Measurements from ENCODE around the gene WWOX.

Gene WWOX

GRCh38 chr16:79067600-79067999, 968.1 kb downstream of the WWOX start:
- DNase-seq (ENCODE audit: low read depth), result no peak

GRCh38 chr16:79069121-79069520, 969.7 kb downstream of the WWOX start:
- no peak for DNase-seq (ENCODE audit: low read depth)

GRCh38 chr16:79069633-79070032, 970.2 kb downstream of the WWOX start:
- no peak for DNase-seq (ENCODE audit: low read depth)

DNA sequence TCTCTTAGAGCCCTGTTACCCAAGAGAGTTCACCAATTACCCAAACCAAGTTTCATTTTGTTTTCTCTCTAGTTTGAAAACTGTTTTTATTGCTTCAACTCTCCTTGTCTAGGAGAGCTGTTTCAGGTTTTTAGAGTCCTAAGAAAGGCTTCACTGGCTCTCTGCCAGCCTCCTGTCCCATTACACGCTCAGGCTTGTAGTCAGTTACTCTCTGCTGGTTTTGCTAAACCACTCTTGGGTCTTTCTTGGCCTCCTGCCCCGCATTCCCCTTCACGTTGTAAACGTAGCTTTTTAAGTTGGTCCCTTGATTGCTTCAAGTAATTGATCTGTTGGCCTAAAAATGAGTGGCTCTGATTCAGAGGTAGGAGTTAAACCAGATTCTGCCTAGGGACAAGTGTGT, 972.0 kb downstream of the WWOX start:
- no peak for DNase-seq (ENCODE audit: low read depth)

- DNase-seq (ENCODE audit: low read depth), result no peak
These were observed 973.1 kb downstream of the WWOX start for GRCh38 chr16:79072517-79072916.

DNA sequence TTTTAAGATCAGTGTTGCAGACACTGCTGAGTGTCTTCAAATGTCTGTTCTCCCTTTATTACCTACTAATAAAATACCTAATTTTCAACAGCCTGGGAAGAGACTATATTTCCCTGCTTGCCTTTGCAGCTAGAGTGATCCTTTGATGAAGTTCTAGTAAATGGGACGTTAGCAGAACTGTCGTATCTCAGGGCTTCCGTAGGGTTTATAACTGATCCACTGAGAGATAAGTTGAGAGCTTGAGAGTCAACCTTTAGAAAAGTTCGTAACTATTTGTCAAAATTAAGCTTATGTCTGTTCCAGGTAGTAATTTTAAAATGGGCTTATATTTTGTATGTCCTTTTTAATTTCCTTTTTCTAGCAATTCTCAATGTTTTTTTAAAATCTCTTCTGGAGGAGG, 974.1 kb downstream of the WWOX start:
- DNase-seq (ENCODE audit: low read depth), result no peak

GRCh38 chr16:79074541-79074940, 975.1 kb downstream of the WWOX start:
- DNase-seq (ENCODE audit: low read depth), result no peak

DNA sequence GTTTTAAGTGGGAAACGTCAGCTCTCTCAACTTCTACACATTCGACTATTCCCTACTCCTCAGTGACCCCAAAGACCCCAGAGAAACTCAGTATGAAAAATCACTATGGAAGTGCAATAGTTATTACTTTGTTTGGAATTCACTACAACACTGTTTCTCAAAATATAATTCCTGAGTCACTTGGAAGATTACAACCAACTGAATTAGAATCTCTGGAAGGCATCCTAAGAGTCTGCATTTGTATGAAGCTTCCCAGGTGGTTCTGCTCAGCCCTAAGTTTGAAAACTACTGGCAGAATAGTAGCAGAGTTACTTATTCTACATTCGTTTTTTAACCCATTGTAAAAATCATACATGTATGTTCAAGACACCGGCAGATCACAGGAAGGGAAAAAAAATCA, 975.5 kb downstream of the WWOX start:
- no peak for DNase-seq (ENCODE audit: low read depth)

- no peak for DNase-seq (ENCODE audit: low read depth)
These were observed 976.8 kb downstream of the WWOX start for GRCh38 chr16:79076047-79076767.

DNA sequence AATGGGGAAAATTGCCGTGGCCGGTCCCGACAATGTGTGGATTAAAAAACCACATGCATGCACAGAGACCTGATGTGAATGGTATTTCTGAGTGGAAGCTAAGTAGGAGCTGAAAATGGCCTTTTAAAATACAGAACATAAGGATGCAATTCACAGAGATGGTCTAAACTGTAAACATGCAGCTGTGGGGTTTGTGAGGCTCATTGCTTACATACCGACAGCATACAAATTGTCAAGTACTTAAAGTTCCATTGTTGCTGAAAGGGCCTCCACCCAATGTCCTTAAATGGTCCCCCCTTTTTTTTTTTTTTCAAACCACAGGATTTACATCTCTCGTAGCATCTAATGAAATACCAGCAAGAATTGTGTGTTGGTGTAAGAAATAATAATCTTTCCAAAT, 977.9 kb downstream of the WWOX start:
- DNase-seq (ENCODE audit: low read depth), result no peak

DNA sequence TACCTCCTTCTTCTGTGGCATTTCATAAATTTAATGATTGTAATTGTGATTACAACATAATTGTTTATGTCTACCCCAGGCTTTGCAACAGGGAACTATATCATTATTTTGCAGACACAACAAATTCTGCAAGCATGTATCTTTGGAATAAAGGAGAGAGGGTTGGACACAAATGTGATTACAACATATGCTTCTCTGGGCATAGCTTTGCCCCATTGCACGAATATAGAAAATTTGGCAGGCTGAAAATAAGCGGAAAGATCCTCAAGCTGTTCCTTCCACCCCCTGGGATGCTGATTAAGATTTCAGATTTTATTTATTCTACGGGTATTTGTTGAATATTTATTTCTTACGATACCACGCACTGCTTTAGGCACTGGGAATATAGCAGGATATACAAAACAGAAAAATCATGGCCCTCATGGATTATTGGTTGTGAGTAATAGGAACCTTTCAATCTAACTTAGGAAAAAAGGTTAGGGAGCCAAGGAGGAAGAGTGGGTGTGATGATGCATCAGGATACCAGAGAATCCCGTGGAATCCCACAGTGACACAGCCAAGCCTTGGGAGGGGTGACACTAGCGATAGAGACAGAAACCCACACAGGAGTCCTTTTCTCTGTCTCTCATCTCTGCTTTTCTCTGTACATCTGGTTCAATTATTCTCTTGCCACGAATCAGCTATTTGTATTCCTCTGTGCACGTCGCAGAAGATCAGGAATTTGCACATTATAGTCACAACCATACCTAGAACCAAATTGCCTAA, 980.4 kb downstream of the WWOX start:
- no peak for DNase-seq (ENCODE audit: low read depth)

DNA sequence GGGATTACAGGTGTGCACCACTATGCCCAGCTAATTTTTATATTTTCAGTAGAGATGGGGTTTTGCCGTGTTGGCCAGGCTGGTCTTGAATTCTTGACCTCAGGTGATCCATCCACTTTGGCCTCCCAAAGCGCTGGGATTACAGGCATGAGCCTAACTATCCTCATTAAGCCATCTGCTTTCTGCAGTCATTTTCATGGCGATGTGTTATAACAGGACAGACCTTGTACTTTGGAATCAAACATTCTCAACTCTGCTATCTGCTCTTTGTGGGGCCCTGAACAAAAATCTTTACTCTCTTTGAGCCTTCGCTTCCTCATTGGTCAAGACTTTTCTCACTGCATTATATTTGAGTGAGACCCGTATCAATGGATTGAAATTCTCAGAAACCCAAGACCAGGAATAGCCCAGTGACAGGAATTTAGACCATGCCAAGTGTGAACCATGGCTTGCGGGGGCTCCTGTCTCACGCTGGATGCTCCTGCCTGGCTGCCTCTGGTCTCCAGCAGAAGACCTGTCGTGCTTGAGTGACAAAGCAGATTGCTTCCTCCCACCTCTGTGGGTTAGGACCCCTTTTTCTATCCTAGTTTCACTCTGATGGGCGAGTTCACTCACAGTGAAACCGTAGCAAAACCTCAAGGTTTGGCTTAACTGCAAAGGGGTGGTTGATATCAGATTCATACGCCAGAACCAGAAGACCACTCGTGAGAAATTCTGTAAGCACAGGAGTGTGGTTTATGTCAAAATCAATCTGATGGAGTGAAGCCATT, 982.0 kb downstream of the WWOX start:
- DNase-seq (ENCODE audit: low read depth), result no peak

DNA sequence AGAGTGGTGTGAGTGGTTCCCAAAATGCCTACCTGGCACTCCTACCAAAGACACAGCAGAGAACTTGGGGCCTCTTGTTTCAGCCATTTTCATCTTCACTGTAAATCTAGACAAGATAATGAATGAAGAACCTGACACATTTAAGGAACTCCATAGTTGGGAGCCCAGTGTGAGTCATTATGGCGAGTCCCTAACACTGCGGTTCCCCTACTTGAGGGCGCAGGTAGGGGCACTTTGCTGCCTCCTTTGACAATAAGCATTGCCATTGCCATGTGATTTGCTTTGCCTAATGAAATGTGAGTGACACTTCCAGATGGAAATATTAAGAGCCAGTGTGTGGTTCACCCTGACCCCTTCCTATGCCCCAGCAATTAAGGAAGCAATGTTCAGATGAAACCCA, 983.5 kb downstream of the WWOX start:
- no peak for DNase-seq (ENCODE audit: low read depth)

DNA sequence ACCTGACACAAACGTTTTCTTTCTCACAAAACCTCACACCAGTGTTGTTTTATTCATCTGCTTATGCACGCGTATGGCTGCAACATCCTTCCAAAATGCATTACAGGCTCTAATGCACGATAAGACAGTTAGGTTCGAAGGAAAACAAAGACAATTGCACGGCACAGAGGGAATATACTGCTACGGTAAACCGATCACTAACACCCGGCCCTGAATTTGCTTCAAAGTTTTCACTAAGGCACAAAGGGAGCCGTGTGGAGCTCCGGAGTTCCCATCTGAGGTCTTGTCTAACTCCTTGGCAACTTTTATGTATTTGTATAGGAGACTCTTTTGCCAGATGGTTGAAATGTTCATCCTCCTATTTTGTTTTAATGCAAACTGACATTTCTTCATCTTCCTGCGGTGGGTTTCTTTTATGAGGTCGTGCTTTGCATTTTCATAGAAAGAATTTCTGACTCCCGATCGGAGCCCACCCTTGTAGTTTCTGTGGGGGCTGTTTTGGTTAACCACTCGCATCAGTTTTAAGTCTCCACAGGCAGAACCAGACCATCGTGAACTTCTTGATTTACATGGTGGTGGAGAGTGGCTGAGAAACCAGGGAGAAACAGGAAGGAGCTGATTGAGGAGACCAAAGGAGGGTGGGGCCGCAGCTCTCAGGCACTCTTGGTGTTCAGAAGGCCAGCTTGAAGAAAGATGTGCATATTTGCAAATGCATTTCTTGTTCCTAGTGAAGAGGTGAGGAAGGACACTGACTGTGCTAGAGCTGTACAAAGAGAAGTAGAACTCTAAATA, 984.2 kb downstream of the WWOX start:
- no peak for DNase-seq (ENCODE audit: low read depth)

DNA sequence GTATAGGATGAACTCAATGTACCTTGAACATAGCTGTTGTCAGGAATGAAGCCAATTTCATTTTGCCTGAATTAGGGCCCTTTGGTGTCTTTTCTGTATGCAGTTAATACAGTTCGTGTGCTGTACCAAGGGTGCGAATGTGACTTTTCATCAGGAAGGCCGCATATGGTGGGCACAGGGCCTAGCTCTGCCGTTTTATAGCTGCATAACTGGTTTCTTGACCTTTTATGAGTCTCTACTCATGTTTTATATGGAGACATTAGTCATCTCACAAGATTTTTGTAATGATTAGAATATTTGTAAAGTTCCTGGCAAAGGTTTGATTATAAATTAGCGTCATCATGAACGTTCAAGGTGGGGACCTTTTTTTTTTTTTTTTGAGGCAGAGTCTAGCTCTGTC, 989.5 kb downstream of the WWOX start:
- no peak for DNase-seq (ENCODE audit: low read depth)

DNA sequence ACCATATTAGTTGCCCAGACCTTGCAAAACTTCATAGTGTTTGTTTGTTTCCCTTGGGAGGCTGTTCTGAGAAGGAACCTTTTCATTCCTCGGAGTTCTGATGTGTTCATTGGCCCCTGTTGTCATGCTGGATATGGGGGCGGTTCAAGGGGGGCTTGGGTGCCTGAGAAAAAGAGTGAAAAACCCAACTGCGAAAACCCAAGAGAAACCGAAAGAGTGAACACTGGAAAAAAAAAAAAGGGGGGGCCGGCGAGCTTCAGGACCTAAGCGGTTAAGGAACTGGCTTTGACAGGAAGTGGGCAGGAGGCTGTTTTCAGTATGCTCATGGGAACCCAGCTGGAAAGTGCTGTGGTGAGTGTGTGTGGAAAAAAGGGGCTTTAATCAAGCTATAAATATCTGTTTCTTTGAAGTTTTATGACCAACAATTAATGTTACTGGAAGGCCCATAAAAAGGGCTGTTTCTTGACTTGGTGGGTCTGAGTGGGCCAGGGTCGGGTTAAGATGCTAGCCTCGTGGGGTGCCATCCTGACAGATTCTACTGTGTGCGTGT, 990.4 kb downstream of the WWOX start:
- peak; percentile 38 for DNase-seq (ENCODE audit: low read depth)

DNA sequence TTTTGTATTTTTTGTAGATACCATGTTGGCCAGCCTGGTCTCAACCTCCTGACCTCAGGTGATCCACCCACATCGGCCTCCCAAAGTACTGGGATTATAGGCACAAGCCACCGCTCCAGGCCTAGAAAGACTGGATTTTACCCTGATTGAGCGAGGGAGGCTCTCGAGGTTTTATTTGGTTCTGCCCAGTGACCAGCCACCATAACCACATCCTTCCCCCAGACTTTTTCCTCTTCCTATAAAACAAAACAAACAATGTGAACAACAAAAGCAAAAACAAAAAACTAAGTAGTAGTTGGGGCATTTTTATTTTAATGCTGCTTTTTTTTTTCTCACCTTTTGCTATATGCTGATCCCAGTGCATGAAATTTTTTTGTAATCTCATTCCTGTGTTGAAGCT, 991.5 kb downstream of the WWOX start:
- no peak for DNase-seq (ENCODE audit: low read depth)

DNA sequence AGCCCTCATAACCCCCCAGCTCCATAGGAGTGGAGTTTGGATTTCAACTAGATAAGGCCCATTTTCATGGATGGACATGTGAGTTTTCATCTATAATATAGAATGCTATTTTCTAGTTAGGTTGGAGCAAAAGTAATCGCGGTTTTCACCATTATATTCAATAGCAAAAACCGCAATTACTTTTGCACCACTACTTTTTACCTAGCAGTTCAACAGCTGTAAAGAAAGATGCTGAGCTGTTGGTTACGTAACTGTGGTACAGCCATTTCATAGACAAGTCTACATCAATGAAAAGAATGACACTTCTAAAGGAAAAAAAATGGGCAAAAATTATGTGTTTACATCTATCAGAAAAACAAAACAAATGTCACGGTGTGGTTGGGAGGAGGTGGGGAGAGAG, 993.4 kb downstream of the WWOX start:
- DNase-seq (ENCODE audit: low read depth), result no peak

DNA sequence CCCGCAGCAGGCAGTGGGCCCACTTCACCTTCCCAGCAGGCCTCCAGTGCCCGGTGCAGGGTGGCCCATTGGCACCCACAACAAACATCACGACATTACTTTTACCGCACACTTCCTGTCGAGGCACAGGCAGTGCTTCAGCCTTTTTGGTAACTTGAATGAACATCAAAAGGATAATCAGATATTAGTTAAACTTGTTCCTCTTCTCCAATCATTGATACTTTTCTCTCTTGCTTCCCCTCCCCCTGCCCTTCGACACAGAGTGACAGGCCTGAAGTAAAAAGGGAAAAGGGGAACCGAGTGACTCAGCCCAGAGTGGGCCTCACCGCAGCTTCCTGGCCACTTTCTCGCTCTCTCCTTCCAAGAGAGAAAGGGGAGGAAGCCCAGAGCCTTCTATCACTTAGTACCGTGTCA, 994.1 kb downstream of the WWOX start:
- DNase-seq (ENCODE audit: low read depth), result no peak

DNA sequence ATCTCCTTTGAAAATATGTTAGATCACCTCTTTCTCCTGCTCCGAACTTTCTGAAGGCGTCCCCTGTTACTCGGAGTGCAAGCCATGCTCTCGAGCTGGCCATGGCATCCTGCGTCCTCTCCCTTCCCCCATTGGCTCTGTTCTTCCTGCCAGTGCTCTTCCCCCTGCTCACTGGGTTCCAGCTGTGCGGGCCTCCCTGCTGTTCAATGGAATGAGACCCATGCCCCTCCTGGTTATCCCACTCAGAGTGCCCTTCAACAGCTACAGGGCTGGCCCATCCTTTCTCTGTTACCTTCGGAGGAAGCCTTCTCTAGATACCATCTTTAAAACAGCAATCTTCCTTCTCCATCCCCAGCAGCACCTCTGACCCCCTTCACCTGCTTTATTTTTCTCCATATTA, 996.8 kb downstream of the WWOX start:
- no peak for DNase-seq (ENCODE audit: low read depth)

DNA sequence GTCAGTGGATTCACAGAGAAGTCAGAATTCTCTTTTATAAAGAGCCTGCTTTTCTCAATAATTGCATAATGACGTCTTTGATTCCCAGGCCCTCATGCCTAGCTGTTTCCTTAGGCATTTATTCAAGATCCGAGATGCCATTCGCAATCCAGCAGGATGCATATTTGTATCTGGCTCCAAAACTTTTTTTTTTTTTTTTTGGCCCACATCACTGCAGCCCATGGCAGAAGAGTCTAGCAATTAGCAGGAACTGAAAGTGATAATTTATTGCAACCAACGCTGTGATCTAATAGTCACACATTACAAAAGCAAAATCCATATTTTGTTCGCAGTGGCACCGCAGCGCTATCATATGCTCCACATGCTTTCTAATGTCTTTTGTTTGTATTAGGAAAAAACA, 997.7 kb downstream of the WWOX start:
- no peak for DNase-seq (ENCODE audit: low read depth)

DNA sequence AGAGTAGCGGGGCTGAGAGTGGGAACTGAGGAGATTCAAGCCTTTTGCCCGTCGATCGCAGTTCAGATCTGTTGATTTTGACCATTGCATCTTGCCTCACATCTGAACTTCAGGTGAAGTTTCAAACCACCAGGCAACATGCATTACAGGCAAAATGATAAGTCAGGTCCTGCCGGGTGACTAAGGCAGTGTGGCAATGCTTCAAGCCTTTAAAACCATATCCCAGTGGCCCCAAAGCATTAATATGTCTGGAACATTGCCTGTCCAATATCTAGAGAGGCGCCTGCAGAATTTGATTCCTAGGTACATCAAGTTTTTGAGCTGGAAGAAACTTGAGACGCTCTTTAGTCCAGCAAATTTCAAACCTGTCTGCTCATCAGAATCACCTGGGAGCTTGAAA, 998.3 kb downstream of the WWOX start:
- no peak for DNase-seq (ENCODE audit: low read depth)

Data from stimulated activated CD8-positive, alpha-beta memory T cell treated with anti-CD3 and anti-CD28 coated beads, Interleukin-7, amount 100 ng/mL, for 24 hours (primary cell).